Measurements from ENCODE around the gene CLDN24. TPM values are rescaled to one million over a fixed set of nuclear protein-coding genes. Genes with fewer than 3 reads are reported as not detected.

The CLDN24 gene
- total and polyA plus RNA-seq, 4 donors, result 0.08 TPM; not detected in 3

GRCh38 chr4:183299464-183299863, 22.8 kb downstream of the CLDN24 start:
- no peaks in the 10 kb centered on the region for H3K27me3 ChIP-seq (ENCODE audit: control insufficient read depth in 3 of 3, insufficient read depth in 3 of 3, low read length in 2 of 3)
- H3K36me3 ChIP-seq (ENCODE audit: control insufficient read depth in 4 of 4, insufficient read depth in 4 of 4, low read length in 4 of 4), result peaks cover 3 to 13% (median 8%) of the 10 kb centered on the region in 4 donors
- no peak for TF ChIP-seq CTCF (IDR thresholded peaks at IDR 0.05; ENCODE audit: control extremely low read depth, extremely low read depth)
- H3K9ac ChIP-seq (ENCODE audit: insufficient read depth in 1 of 2, low read length in 2 of 2), result no peak overlapping the region
- H3K27ac ChIP-seq (ENCODE audit: low read depth in 1 of 2, low read length in 1 of 2), result no peak overlapping the region
- H3K4me1 ChIP-seq (ENCODE audit: control insufficient read depth in 5 of 5, insufficient read depth in 5 of 5, low read length in 5 of 5), result peaks cover 0 to 8% (median 1%) of the 10 kb centered on the region in 5 donors
- no peak for ATAC-seq (ENCODE audit: insufficient read depth, low FRiP score)
- WGBS, 2 donors, result 42 to 59% methylated on average over 2 of the region's 2 CpGs
- H3K4me3 ChIP-seq, result no peak overlapping the region
- no peaks in the 10 kb centered on the region for H3K9me3 ChIP-seq (ENCODE audit: control insufficient read depth in 4 of 4, insufficient read depth in 3 of 4, low read length in 3 of 4)
- no peak for DNase-seq

- H3K9me3 ChIP-seq (ENCODE audit: control insufficient read depth in 4 of 4, insufficient read depth in 3 of 4, low read length in 3 of 4), result no peaks in the 10 kb centered on the region
- H3K9ac ChIP-seq (ENCODE audit: insufficient read depth in 1 of 2, low read length in 2 of 2), result no peak overlapping the region
- H3K27ac ChIP-seq (ENCODE audit: low read depth in 1 of 2, low read length in 1 of 2), result no peak overlapping the region
- 95 to 97% methylated on average over 3 of the region's 3 CpGs for WGBS, 2 donors
- H3K27me3 ChIP-seq (ENCODE audit: control insufficient read depth in 3 of 3, insufficient read depth in 3 of 3, low read length in 2 of 3), result no peaks in the 10 kb centered on the region
- ATAC-seq (ENCODE audit: insufficient read depth, low FRiP score) (no peak), DNase-seq (no peak)
- H3K4me3 ChIP-seq, result no peak overlapping the region
- H3K36me3 ChIP-seq (ENCODE audit: control insufficient read depth in 4 of 4, insufficient read depth in 4 of 4, low read length in 4 of 4), result peaks cover 3 to 11% (median 6%) of the 10 kb centered on the region in 4 donors
- TF ChIP-seq CTCF (IDR thresholded peaks at IDR 0.05; ENCODE audit: control extremely low read depth, extremely low read depth), result no peak
- peaks cover 0 to 8% (median 1%) of the 10 kb centered on the region in 5 donors for H3K4me1 ChIP-seq (ENCODE audit: control insufficient read depth in 5 of 5, insufficient read depth in 5 of 5, low read length in 5 of 5)
Measured at GRCh38 chr4:183297675-183298074, 24.6 kb downstream of the CLDN24 start.

- Histone ChIP-seq H3K27ac (ENCODE audit: low read depth in 1 of 2, low read length in 1 of 2) (no peak overlapping the region), H3K36me3 (ENCODE audit: control insufficient read depth in 4 of 4, insufficient read depth in 4 of 4, low read length in 4 of 4) (peaks cover 3 to 15% (median 7%) of the 10 kb centered on the region in 4 donors), H3K9me3 (ENCODE audit: control insufficient read depth in 4 of 4, insufficient read depth in 3 of 4, low read length in 3 of 4) (no peaks in the 10 kb centered on the region), H3K4me1 (ENCODE audit: control insufficient read depth in 5 of 5, insufficient read depth in 5 of 5, low read length in 5 of 5) (peaks cover 0 to 8% (median 0%) of the 10 kb centered on the region in 5 donors), H3K27me3 (ENCODE audit: control insufficient read depth in 3 of 3, insufficient read depth in 3 of 3, low read length in 2 of 3) (no peaks in the 10 kb centered on the region), H3K9ac (ENCODE audit: insufficient read depth in 1 of 2, low read length in 2 of 2) (no peak overlapping the region), H3K4me3 (no peak overlapping the region)
- ATAC-seq (ENCODE audit: insufficient read depth, low FRiP score), result no peak
- no peak for TF ChIP-seq CTCF (IDR thresholded peaks at IDR 0.05; ENCODE audit: control extremely low read depth, extremely low read depth)
- 90 to 93% methylated on average over 10 of the region's 10 CpGs for WGBS, 2 donors
- no peak for DNase-seq
Measured at GRCh38 chr4:183295711-183296110, 26.5 kb downstream of the CLDN24 start.

- Histone ChIP-seq H3K9me3 (ENCODE audit: control insufficient read depth in 4 of 4, insufficient read depth in 3 of 4, low read length in 3 of 4) (no peaks in the 10 kb centered on the region), H3K36me3 (ENCODE audit: control insufficient read depth in 4 of 4, insufficient read depth in 4 of 4, low read length in 4 of 4) (peaks cover 12 to 39% (median 24%) of the 10 kb centered on the region in 4 donors), H3K9ac (ENCODE audit: insufficient read depth in 1 of 2, low read length in 2 of 2) (no peak overlapping the region), H3K4me1 (ENCODE audit: control insufficient read depth in 5 of 5, insufficient read depth in 5 of 5, low read length in 5 of 5) (peaks cover 0 to 9% (median 0%) of the 10 kb centered on the region in 5 donors), H3K27me3 (ENCODE audit: control insufficient read depth in 3 of 3, insufficient read depth in 3 of 3, low read length in 2 of 3) (no peaks in the 10 kb centered on the region), H3K4me3 (no peak overlapping the region), H3K27ac (ENCODE audit: low read depth in 1 of 2, low read length in 1 of 2) (no peak overlapping the region)
- WGBS, 2 donors, result 88 to 90% methylated on average over 2 of the region's 2 CpGs
- DNase-seq (no peak), ATAC-seq (ENCODE audit: insufficient read depth, low FRiP score) (no peak)
- no peak for TF ChIP-seq CTCF (IDR thresholded peaks at IDR 0.05; ENCODE audit: control extremely low read depth, extremely low read depth)
Measured at GRCh38 chr4:183291070-183291469, 31.2 kb downstream of the CLDN24 start.

Measured in lung (tissue), 12 donors.